Activated CD4-positive, alpha-beta T cell treated with anti-CD3 and anti-CD28 coated beads, Interleukin-2, amount 50 U/mL, for 4 hours (primary cell): ENCODE data around the gene STON1.
"Not testable (repeated sequence)": the region's sequence is repeated elsewhere in the genome, so short reads cannot be mapped to it uniquely, and the experiment has no call there.

Source experiments
- DNase-seq, 2 experiments: peaks; one replicate each; pipeline ENCODE4 v3.0.0-alpha.2; 2020

The STON1 gene

GRCh38 chr2:48578313-48578712 lies 48.4 kb downstream of the STON1 start:
- no peak for DNase-seq

GRCh38 chr2:48583961-48584360 lies 54.0 kb downstream of the STON1 start:
- DNase-seq: no peak

GRCh38 chr2:48584551-48584950 lies 54.6 kb downstream of the STON1 start:
- no peak for DNase-seq

- DNase-seq: no peak
Observed at GRCh38 chr2:48586433-48586832, 56.5 kb downstream of the STON1 start.

- no peak for DNase-seq
Observed at GRCh38 chr2:48587560-48587959, 57.6 kb downstream of the STON1 start.

- no peak for DNase-seq
Observed at GRCh38 chr2:48587961-48588360, 58.0 kb downstream of the STON1 start.

GRCh38 chr2:48588745-48589144 lies 58.8 kb downstream of the STON1 start:
- no peak for DNase-seq

GRCh38 chr2:48589170-48589767 lies 59.3 kb downstream of the STON1 start:
- DNase-seq: no peak

GRCh38 chr2:48590017-48590416 lies 60.1 kb downstream of the STON1 start:
- DNase-seq: no peak

GRCh38 chr2:48592067-48592466 lies 62.1 kb downstream of the STON1 start:
- no peak for DNase-seq

GRCh38 chr2:48596751-48597150 lies 66.8 kb downstream of the STON1 start:
- DNase-seq: not testable (repeated sequence)

- no peak for DNase-seq
Observed at GRCh38 chr2:48597492-48597891, 67.5 kb downstream of the STON1 start.

- no peak for DNase-seq
Observed at GRCh38 chr2:48600204-48600813, 70.4 kb downstream of the STON1 start.

GRCh38 chr2:48600917-48601316 lies 71.0 kb downstream of the STON1 start:
- DNase-seq: no peak

GRCh38 chr2:48601349-48601748 lies 71.4 kb downstream of the STON1 start:
- no peak for DNase-seq

GRCh38 chr2:48605482-48606175 lies 75.7 kb downstream of the STON1 start:
- no peak for DNase-seq

- DNase-seq: no peak
Observed at GRCh38 chr2:48607307-48608014, 77.5 kb downstream of the STON1 start.

GRCh38 chr2:48613211-48613610 lies 83.3 kb downstream of the STON1 start:
- DNase-seq: no peak

- not testable (repeated sequence) for DNase-seq
Observed at GRCh38 chr2:48614581-48614980, 84.6 kb downstream of the STON1 start.

- DNase-seq: no peak
Observed at GRCh38 chr2:48617618-48618017, 87.7 kb downstream of the STON1 start, which contains the start of gene GTF2A1L. Gene GTF2A1L (plus strand): TSS chr2:48617856. CDS start chr2:48617875, 19 bp downstream.

- DNase-seq: no peak
Observed at GRCh38 chr2:48619526-48619925, 89.6 kb downstream of the STON1 start.

- no peak for DNase-seq
Observed at GRCh38 chr2:48620604-48621003, 90.7 kb downstream of the STON1 start.

GRCh38 chr2:48622691-48623090 lies 92.7 kb downstream of the STON1 start:
- not testable (repeated sequence) for DNase-seq

- DNase-seq: no peak
Observed at GRCh38 chr2:48624696-48625095, 94.7 kb downstream of the STON1 start.
